ENCODE measurements around the gene TEDC2. TPM values are rescaled to one million over a fixed set of nuclear protein-coding genes. Genes with fewer than 3 reads are reported as not detected.

TEDC2 gene
- polyA plus RNA-seq, 3 donors: 0.28 TPM; not detected in 2

GRCh38 chr16:2436110-2436509, 23.8 kb upstream of the TEDC2 start:
- WGBS (ENCODE audit: insufficient coverage): 98% methylated on average over 7 of the region's 9 CpGs
- Mint-ChIP-seq H3K4me1 (peaks cover 1% of the 10 kb centered on the region), H3K27me3 (ENCODE audit: low read depth in 3 of 3) (no peaks in the 10 kb centered on the region), H3K27ac (peak overlapping the region in 1 of 7 donors; percentile 14), H3K9me3 (no peaks in the 10 kb centered on the region), H3K36me3 (peaks cover 57 to 78% of the 10 kb centered on the region in 2 donors), H3K4me3 (no peak overlapping the region)
- Histone ChIP-seq H3K36me3 (replicated peaks in 1 of 2; ENCODE audit: control insufficient read depth in 1 of 2, insufficient read depth in 2 of 2, low read length in 2 of 2) (peaks cover 34 to 70% of the 10 kb centered on the region in 2 donors), H2AFZ (ENCODE audit: insufficient read depth, low read depth, low read length, poor library complexity, severe bottlenecking) (no peak overlapping the region), H3K4me3 (replicated peaks in 1 of 3; ENCODE audit: low read depth in 2 of 3, low read length in 3 of 3) (no peak overlapping the region), H3K4me2 (replicated peaks; ENCODE audit: extremely low read depth, low read length, poor library complexity, severe bottlenecking) (no peak overlapping the region), H4K20me1 (ENCODE audit: insufficient read depth, low read length) (no peaks in the 10 kb centered on the region), H3K79me2 (ENCODE audit: insufficient read depth, low read length) (peaks cover 36% of the 10 kb centered on the region), H3K4me1 (ENCODE audit: control insufficient read depth in 1 of 2, insufficient read depth in 2 of 2, low read length in 2 of 2) (peaks cover 0 to 1% of the 10 kb centered on the region in 2 donors), H3K27me3 (ENCODE audit: control insufficient read depth in 2 of 2, insufficient read depth in 2 of 2, low read length in 2 of 2) (no peaks in the 10 kb centered on the region), H3K9ac (ENCODE audit: insufficient read depth, low read length, poor library complexity, severe bottlenecking) (no peak overlapping the region), H3K27ac (ENCODE audit: low read depth in 1 of 2, low read length in 2 of 2) (no peak overlapping the region), H3K9me3 (replicated peaks in 1 of 2; ENCODE audit: control insufficient read depth in 1 of 2, insufficient read depth in 1 of 2, low read length in 2 of 2) (no peaks in the 10 kb centered on the region)
- intact Hi-C loops (cut with micrococcal nuclease): loop anchor here in 1 of 2 donors (10.0 kb wide), 1 partner anchor 69 kb away; no protein-coding TSS in a partner anchor
- no peak for DNase-seq
- no peak for TF ChIP-seq CTCF (IDR thresholded peaks at IDR 0.05)

- Histone ChIP-seq H3K27me3 (ENCODE audit: control insufficient read depth in 2 of 2, insufficient read depth in 2 of 2, low read length in 2 of 2) (no peaks in the 10 kb centered on the region), H3K36me3 (replicated peaks in 1 of 2; ENCODE audit: control insufficient read depth in 1 of 2, insufficient read depth in 2 of 2, low read length in 2 of 2) (peaks cover 34 to 72% of the 10 kb centered on the region in 2 donors), H3K4me1 (ENCODE audit: control insufficient read depth in 1 of 2, insufficient read depth in 2 of 2, low read length in 2 of 2) (no peaks in the 10 kb centered on the region), H3K79me2 (ENCODE audit: insufficient read depth, low read length) (peaks cover 25% of the 10 kb centered on the region), H3K9me3 (replicated peaks in 1 of 2; ENCODE audit: control insufficient read depth in 1 of 2, insufficient read depth in 1 of 2, low read length in 2 of 2) (no peaks in the 10 kb centered on the region), H2AFZ (ENCODE audit: insufficient read depth, low read depth, low read length, poor library complexity, severe bottlenecking) (no peak overlapping the region), H3K9ac (ENCODE audit: insufficient read depth, low read length, poor library complexity, severe bottlenecking) (no peak overlapping the region), H4K20me1 (ENCODE audit: insufficient read depth, low read length) (no peaks in the 10 kb centered on the region), H3K27ac (ENCODE audit: low read depth in 1 of 2, low read length in 2 of 2) (no peak overlapping the region), H3K4me2 (replicated peaks; ENCODE audit: extremely low read depth, low read length, poor library complexity, severe bottlenecking) (no peak overlapping the region), H3K4me3 (replicated peaks in 1 of 3; ENCODE audit: low read depth in 2 of 3, low read length in 3 of 3) (no peak overlapping the region)
- DNase-seq: no peak
- 94% methylated on average over 22 of the region's 24 CpGs for WGBS (ENCODE audit: insufficient coverage)
- H3K9me3 Mint-ChIP-seq: no peaks in the 10 kb centered on the region
- intact Hi-C loops (cut with micrococcal nuclease): loop anchor here in 1 of 2 donors (10.0 kb wide), 1 partner anchor 68 kb away; no protein-coding TSS in a partner anchor
- H3K27ac Mint-ChIP-seq: peak overlapping the region in 2 of 7 donors; percentile 5 to 25
- no peaks in the 10 kb centered on the region for H3K27me3 Mint-ChIP-seq (ENCODE audit: low read depth in 3 of 3)
- no peak overlapping the region for H3K4me3 Mint-ChIP-seq
- H3K36me3 Mint-ChIP-seq: peaks cover 58 to 81% of the 10 kb centered on the region in 2 donors
- H3K4me1 Mint-ChIP-seq: no peaks in the 10 kb centered on the region
- no peak for TF ChIP-seq CTCF (IDR thresholded peaks at IDR 0.05)
Measured at GRCh38 chr16:2437032-2437790, 22.7 kb upstream of the TEDC2 start.
